DMS53 treated with DMSO at 0.1 percent for 48 hours (cell line): ENCODE measurements around the gene C5orf63.
"Not testable (repeated sequence)": the region's sequence is repeated elsewhere in the genome, so short reads cannot be mapped to it uniquely, and the experiment has no call there.

ENCODE experiments used
- DNase-seq: peaks from one replicate; lab custom pipeline; 2025; ENCODE audit not compliant: unreplicated experiment; lab: John Stamatoyannopoulos, UW

C5orf63 gene

DNA sequence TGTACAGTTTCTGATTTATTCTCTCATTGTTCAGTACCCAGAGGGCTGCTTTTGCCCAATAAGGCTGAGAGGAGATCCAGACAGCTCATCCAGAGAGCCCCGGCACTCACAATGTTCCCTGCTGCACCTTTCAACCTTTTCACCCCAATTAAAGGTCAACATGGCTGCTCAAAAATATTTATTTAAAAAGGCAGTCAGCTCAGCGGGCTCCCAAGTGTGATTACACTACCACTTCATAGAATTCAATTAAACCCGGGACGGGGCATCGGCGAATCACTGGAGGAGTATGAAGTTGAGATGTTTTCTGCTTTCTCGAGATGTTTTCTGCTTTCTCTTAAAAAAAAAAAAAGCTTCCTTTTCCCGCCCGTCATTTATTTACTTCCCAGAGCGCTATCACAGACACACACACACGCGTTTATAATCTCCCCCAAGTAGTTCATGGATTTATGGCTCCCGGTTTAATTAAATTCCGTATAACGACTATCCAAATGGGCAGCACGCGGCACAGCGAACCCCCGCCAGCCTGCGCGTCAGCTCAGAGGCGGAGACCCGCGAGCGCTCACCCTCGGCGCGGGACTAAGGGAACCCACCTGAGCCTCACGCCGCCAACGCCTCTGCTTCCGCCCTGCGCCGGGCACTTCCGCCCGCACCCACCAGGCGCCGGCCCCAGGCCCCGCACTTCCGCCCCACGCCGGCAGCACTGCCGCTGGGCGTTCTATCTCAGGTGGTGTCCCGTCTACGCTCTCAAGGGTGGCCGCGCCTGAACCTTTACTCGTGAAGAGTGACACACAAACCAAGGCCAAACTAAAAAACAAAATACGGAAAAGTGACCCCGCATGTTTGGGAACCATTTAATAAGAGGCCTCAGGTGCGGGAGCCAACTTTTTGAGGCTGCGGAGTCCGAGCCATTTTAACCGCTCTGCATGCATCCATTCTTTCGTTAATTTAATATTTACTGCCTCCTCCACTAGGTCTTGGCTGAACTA lies at the start of gene C5orf63:
TSS of gene C5orf63 (minus strand) at position 642 of the 986 bp plus-strand sequence. CDS start 14,507 bp downstream, outside the sequence.
- DNase-seq = peak; percentile 60

DNA sequence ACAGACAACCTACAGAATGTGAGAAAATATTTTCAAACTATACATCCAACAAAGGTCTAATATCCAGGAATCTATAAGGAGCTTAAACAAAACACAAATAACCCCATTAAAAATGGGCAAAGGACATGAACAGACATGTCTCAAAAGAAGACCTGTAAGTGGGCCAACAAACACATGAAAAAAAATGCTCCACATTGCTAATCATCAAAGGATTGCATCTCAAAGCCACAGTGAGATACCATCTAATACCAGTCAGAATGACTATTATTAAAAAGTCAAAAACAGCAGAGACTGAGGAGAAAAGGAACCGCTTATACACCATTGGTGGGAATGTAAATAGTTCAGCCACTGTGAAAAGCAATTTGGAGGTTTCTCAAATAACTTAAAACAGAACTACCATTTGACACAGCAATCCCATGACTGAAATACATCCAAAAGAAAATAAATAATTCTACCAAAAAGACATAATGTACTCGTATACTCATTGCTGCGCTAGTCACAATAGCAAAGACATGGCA lies 39.1 kb upstream of the C5orf63 start:
- DNase-seq = no peak

DNA sequence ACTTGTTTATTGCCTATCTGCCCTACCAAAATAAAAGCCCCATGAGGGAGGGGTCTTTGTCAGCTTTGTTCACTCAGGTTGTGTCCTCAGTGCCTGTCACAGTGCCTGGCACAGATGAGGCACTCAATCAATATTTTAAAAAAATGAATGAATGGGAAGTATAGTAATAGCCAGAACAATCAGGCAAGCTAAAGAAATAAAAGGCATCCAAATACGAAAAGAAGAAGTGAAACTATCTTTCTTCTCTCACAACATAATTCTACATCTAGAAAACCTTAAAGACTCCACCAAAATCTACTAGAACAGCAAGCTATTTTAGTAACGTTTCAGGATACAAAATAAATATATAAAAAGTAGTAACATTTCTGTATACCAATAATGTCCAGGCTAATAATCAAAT lies 37.8 kb upstream of the C5orf63 start:
- no peak for DNase-seq

DNA sequence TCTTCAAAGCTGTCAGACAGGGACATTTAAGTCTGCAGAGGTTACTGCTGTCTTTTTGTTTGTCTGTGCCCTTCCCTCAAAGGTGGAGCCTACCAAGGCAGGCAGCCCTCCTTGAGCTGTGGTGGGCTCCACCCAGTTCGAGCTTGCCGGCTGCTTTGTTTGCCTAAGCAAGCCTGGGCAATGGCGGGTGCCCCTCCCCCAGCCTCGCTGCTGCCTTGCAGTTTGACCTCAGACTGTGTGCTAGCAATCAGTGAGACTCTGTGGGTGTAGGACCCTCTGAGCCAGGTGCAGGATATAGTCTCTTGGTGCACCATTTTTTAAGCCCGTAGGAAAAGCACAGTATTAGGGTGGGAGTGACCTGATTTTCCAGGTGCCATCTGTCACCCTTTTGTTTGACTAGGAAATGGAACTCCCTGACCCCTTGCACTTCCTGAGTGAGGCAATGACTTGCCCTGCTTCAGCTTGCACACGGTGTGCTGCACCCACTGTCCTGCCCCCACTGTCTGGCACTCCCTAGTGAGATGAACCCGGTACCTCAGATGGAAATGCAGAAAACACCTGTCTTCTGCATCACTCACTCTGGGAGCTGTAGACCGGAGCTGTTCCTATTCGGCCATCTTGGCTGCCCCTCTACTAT lies 35.4 kb upstream of the C5orf63 start:
- DNase-seq = not testable (repeated sequence)

DNA sequence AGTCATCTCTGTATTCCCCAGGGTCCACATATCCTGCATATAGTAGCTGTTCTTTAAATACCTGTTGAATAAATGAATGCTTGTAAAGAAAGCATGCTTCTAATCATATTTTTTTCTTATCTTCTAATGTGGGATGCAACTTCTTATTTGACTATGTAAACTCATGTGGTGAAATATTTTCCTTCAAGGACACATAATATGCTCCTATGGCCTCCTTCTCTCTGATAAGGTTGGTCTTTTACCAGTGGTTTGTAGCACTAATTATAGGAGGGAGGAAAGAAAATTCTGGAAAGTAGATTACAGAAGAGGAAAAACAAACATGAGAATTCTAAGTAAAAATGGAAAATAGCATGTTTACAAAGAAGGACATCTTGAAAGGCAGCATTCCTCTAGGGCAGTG lies 28.6 kb upstream of the C5orf63 start:
- no peak for DNase-seq

DNA sequence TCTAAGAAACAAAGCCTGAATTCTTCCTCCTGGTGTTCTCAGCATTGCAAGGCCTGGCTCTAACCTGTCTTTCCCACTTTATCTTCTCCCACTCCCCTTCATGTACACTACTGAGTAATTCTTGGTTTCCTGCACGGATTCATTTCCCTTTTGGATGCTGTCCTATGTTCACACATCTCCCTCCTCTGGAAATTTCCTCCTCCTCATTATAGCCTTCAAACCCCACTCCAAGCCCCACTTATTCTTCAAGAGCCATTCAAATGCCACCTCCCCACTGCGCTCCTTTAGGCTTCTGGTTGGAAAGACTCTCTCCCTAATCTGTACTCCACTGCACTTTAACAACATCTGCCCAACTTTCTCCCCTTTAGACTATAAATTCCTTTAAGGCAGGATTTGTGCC lies 28.2 kb upstream of the C5orf63 start:
- no peak for DNase-seq

DNA sequence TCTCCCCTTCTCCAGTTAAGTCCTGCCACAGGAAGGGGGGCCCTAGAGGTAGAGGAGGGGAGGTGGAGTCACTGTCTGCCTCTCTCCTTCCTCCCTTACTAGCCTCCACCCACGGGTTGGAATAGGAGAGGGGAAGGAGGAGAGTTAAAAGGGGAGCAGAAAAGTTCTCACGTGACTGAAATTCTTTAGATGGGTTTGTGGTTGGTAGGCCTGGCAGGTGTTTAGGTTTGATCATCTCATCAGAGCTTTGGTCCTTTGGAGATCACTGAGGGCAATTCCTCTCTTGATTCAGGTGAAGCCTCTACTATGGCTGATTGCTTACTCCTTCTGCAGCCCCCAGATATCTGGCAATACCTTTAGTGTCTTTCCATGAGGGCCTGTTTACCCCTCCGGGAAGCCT lies 24.9 kb upstream of the C5orf63 start:
- no peak for DNase-seq

DNA sequence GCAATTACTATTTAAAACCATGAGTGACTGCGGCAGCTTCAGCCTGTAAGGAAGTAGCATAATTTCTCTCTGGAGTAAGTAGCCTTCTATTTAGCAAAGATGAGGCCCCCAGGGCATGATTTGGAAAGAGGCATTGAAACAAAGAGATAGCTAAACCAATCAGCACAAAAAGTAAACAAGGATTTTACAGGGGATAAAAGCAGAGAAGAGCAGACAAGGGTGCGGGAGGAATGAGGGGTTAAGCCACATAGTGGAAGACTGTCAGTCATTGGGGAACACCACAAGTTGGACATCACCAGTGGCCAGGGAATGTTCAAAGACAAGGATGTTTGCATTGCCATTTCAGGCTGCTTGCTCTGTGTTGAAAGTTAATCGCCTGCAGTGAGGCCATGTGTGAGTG lies 24.0 kb upstream of the C5orf63 start:
- no peak for DNase-seq

DNA sequence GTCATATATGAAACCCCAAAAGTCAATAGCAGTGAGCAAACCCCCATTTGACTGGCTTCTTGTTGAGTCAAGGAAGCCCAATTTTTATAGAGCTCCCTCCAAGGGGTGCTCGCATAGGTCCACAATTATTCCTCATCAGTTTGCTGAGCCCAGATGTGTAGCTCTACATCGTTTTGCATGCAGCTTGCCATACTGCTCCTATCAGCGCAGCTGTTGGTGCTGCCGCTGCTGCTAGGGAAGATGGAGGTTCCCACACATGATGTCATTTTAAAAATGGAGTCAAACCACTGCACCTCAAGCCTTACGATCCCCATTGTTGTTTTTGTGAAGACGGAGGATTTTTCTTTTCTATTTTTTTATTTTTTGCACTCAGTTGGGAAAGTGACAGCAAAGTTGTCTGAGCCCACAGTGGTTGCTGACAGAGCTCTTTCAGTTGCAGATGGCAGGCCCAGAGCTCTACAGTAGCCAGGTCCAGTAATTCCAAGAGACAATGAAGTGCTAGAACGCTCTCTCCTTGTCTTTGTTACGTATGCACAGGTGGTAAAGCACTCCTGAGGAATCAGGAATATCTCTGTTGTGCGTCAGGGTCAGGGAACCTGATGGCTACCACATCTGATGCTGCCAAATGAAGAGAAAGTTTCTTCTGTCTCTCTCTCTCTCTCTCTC lies 23.2 kb upstream of the C5orf63 start:
- DNase-seq = no peak

DNA sequence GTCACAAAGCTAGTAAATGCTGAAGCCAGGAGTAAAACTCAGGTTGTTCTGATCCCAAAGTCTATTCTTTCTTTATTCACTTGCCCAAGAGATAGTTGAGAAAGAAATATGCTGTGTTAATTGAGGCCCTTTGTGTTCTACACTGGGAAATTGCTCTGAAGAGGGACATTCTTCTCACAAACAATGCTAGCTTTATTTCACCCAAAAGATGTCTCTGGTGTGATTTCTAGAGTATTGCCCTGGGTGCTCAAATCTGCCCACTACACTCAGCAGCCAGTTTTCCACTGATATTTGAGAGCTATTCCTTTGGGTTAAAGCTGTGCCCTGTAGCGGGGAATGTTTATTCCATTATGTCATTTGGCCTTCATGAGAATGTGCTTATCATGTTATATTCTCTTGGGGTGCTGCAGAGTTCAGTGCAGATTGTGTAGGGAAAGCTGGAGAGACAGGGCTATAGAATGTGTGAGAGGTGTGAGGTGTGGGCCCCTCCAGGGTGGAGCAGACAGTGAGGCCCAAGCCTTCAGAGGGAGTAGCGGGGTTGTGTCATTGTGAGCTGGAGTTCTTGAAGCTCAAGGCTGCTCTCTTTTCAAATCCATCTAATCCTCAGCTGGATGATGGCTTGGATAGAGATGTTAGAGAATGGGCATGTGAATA lies 21.0 kb upstream of the C5orf63 start:
- DNase-seq = no peak

DNA sequence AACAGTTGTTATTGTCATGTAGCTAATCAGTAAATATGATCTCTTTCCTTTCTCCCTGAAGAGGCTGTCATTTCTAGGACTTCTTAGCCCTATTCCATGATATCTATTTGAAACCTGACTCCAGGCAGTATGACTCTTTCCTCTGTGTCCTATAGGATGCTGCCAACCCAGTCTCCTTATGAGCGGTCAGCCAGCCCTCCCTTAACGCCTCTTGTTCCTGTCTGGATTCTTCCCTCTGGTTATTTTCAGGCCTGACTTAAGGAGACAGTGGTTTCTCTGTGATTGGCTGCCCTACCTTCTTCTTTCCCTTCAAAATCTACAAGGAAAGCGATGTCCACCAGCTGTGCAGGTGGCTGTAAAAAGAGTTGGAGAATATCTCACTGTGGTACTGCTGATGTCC lies 19.4 kb upstream of the C5orf63 start:
- no peak for DNase-seq

DNA sequence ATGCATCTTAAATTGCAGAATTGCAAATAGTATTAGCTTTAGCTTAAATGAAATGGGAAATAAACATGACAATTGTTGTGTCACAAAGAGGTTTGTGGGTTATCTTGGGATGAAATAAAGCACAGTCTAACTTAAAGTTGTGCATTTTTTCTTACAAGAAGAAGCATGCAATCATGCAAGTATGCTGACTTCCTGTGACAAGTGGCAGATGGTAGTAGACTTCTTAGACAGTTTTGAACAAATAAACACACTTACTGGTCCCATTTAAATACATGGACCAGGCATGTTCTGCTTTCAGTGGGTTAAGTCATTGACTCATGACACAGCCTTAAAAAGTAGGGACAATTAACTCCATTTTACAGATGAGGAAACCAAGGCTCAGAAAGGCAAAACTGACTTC lies 15.9 kb upstream of the C5orf63 start:
- DNase-seq = peak; percentile 1

DNA sequence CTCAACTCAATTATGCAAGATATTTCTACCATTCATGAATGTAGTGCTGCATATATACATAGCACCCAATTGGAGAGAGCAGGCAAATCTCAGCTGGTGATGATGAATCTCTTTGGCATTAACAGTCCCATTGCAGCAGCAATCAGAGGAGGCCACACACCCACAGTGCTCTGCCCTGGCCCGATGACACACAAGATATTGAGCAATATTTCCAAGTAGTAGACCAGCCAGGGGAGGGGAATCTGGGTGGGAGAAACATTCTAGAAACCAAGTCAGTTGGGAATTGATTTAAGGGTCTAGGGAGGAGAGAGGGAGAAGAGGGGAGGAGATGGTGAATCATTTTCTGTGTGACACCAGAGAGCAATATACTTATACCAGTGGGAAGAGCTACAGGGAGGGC lies 14.9 kb upstream of the C5orf63 start:
- no peak for DNase-seq

DNA sequence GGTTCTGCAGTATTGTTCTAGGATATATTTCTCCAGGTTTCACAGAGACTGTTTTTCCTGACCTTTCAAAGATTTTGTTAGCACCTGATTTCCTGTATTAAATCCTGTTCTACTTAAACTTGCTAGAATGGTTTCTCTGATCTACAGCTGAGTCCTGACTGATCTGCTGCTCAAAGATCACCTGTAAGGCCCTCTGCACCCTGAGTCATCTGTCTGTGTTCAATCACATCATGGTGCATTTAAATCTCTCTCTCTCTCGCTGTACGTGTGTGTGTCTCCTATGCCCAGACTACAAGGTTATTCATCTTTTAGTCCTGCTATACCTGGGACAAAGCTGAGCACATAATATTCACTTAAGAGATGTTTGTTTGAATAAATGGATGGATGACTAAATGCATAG lies 13.3 kb upstream of the C5orf63 start:
- DNase-seq = no peak

DNA sequence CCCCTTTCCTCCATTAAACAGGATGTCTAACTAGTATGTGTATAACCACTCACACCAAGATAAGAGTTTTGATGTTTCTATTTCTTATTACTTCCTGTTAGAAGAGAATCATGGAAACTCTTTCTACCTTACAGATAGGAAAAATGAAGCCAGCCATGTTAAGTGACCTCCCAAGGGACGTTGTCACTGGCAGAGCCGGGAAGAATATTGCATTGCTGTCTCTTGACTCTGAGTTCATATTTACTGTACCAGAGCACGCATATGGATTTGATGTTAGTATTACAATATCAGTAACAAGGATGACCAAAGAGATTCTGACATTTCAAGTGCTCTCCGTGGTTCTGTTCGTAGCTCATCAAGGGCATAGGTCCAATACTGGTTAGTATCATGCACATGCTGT lies 12.5 kb upstream of the C5orf63 start:
- DNase-seq = no peak

DNA sequence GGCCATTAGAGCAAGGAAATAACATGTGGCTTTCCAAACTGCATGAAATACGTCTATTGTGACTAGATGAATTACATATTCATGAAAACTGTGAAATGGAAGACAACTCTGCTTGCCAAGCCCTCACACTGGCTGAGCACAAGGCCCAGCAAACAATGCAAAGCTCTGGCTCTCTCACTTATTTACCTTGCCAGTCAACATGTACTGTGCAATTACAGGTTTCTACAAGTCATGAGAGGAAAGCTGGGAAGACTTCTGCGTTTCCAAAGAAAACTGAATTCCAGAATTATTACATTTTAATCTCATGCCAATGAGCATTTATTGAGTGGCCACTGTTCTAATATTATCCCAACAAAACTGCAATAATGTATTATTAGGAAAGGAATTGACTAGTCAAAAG lies 12.1 kb upstream of the C5orf63 start:
- DNase-seq = no peak

DNA sequence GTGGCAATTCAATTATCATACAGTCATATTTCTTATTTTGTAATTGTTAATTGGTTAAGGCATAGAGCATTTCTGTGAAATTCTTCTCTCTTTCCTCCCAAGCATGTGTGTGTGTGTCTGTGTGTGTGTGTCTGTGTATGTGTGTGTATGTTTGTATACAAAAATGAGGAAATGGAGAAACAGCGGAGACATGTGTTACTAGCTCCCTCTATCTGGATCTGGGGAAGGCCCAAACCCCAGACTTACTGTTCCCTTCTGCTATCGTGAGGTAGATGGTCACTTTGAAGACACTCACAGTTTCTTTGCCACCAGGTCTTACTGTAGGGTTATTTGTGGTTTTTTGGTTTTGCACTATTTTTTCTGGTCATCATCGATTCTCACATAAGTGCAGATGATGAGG lies 11.4 kb upstream of the C5orf63 start:
- no peak for DNase-seq

DNA sequence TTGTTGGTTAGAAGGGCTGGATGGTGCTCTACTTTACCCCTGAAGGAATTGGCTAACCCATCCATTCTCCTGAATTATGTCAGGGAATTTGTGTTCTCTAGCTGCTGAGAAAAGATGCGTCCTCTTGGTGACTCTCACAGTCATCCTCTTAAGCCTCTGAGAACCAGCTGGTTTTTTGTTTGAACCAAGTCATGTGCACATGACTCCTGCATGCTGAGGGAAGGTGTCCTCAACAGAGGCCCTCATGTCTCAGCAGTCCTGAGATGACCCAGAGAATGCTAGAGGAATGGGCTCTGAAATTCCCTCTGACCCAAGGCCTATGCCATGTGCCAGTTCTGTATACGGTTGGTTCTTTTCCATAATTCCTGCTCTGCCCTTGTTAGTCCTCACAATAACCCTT lies 10.4 kb upstream of the C5orf63 start:
- no peak for DNase-seq

DNA sequence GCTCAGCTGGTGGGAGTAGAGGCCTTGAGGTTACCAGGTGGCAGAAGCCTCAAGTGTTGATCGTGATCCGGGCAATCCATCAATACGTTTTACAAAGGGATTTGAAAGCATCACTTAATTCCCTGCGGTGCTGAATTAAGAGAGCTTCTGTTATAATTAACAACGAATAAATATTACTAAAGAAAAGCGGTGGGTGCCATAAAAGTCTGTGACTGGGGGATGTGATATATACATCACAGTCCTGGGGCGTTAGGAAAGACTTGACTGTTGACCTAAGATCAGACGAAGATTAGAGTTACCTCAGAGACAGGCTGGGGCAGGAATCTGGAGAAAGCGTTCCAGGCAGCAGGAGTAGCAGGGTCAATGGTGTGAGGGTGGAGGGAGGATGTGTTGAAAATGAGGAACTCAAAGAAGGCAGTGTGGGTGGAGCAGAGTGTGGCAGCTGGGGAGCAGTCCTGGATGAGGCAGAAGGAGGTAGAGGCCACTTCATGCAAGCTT lies 6.7 kb upstream of the C5orf63 start:
- no peak for DNase-seq

DNA sequence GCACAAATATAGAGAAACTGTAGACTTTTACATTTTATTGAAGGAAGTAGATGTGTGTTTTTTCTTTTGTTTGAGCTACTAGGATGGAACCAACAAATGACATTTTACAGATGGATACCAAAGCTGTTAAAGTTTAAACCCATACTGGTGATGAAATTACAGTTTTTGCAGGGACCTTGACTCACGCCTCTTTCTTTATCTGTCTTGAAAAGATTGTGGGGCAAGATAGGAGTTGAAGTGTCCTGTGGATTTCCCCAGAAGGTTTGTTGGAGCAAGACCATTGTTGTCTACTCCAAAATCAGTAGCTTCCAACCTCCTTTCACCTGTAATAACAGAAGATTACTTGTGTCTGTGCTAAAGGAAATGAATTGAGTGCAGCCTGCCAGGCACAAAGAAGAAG lies 4.1 kb upstream of the C5orf63 start:
- DNase-seq = no peak
